HG03159 (cell line): Measurements from ENCODE around the gene GSDME.

Experiments
- ATAC-seq: cut with Tn5 transposase; IDR thresholded peaks from one replicate; pipeline ENCODE4 v1.9.1; 2021; ENCODE audit warnings: mild to moderate bottlenecking, moderate library complexity; ENCODE audit not compliant: unreplicated experiment

The GSDME gene

GRCh38 chr7:24723178-24723530 is 34.1 kb downstream of the GSDME start:
- ATAC-seq, result no peak

- no peak for ATAC-seq
These were observed 34.7 kb downstream of the GSDME start for GRCh38 chr7:24722386-24723177.

GRCh38 chr7:24721481-24722001 is 35.7 kb downstream of the GSDME start:
- ATAC-seq, result no peak

DNA sequence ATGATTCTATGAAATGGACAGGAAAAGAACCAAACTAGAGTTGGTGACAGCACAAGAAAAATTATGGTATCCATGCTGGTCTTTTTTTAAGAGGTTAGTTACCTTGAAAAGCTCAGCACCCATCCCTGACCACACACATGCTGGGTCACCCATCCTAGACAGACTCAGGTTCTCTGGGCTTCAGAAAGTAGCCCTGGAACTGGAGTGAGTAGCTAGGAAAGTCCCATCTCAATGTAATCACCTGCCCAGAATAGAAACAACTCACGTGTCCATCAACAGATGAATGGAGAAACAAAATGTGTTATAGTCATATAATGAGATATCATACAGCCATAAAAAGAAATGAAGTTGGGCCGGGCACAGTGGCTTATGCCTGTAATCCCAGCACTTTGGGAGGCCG is 37.0 kb downstream of the GSDME start:
- ATAC-seq, result no peak

GRCh38 chr7:24718977-24719491 is 38.2 kb downstream of the GSDME start:
- ATAC-seq, result peak; percentile 67

GRCh38 chr7:24718431-24718831 is 38.8 kb downstream of the GSDME start:
- no peak for ATAC-seq

DNA sequence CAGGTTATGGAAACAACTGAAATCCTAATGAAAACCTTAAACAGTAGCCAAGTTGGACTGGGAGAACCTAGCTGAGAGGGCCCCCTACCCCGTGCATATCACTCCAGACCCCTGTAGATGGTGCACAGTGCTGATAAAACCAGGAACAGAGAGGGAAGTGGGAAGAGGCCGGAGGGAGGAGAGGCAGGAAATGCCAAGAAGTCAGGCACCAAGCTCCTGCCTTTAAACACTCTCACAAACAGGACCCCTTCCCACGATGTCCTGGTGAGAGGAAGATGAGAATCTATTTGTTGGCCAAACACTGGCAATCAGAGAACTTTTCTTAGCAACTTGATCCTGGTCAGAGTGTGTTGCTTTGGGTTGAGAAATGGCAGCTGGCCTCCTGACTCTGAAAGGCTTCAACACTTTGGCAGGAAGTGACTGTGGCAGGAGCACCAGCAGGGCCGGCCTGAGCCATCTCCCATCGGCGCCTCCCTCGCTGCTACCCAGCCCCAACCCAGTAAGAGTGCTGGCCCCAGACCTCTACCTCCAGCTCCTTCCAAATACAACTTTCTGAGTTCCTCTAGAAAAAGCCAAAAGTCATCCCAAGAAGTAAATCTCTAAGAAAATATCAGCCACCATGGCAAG is 39.5 kb downstream of the GSDME start:
- ATAC-seq, result no peak

GRCh38 chr7:24717247-24717622 is 40.0 kb downstream of the GSDME start:
- no peak for ATAC-seq

- no peak for ATAC-seq
These were observed 40.6 kb downstream of the GSDME start for GRCh38 chr7:24716480-24717246.

DNA sequence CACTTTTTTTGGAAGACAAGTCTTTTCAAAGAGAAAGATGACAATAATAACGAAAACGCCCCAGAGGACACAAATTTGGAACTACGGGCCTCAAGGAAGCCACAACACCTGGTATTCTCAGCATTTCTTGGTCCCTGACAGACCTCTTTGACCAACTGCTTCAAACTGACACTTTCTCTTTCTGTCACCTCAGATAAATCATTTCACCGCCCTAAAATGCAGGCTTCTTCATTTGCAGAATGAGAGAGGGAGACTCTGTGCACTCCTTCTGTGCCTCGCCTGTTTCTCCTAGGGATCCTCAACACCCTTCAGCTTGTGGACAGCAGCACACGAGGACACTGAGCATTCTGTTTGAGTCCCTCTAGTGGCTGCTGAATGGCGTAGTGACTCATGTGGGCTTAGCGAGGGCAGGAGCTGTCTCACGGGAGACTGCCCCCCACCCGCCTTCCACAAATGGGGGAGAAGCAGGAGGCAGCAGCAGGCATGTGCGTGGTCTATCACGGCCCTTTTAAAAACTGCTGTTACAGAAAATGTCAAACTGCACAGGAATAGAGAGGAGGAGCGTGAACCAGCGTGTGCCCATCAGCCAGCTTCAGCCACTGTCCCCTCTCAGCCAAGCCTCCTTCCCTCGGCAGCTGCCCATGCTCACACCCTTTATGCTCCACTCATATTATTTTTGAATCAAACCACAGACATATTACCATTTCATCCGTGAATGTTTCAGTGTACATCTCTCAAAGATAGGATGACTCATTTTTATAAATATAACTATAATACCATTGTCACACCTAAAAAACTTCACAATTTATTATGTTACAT is 41.4 kb downstream of the GSDME start:
- ATAC-seq, result peak; percentile 41

- no peak for ATAC-seq
These were observed 42.1 kb downstream of the GSDME start for GRCh38 chr7:24715171-24715570.

DNA sequence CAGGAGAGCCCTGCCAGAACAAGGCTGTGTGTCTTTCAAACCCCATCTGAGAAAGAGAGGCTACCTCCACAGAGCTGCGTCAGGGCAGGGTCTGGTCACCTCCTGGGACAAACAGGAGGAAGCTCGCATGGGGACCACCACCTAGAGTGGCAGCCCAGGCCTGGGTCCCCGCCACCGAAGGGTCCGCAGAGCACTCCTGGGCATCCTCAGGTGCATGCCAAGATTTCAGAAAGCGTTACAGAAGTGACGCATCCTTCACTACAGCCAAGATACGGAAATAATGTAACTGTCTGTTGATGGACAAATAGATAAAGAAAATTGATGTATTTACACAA is 42.6 kb downstream of the GSDME start:
- ATAC-seq, result no peak

DNA sequence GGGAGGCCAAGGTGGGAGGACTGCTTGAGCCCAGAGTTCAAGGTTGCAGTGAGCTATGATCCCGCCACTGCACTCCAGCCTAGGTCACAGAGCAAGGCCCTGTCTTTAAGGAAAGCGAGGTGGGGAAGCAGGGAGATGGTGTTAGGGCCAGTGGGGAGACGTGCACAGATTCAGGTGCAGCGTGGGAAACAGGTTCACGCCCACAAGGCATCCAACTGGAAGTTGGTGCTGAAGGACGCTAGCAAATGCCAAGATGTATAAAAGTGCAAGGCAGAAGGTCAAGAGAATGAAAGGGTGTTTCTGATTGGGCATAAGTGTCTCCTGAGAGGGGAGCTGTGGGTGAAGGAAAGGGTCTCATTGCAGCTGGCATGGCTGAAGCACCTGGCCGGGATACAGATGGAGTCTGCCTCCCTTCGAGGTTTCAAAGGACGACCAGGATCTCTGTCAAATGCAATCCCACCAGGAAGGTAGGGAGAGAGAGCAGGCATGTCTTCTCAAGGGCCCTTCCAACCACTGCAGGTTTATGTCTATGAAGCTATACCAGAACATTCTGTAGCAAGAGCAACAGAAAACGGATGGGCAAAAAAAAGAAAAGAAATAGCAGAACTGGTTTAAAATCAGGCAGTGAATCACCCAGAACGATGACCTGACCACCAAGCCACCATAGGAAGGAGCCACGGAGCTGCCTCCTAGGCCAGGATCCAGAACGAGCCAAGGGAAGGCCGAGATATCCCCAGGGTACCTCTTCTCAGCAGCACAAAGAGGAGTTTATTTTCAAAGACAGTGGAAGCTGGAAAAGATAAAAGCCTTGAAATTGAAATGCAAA is 43.2 kb downstream of the GSDME start:
- ATAC-seq, result no peak

- no peak for ATAC-seq
These were observed 44.0 kb downstream of the GSDME start for GRCh38 chr7:24713039-24713793.

DNA sequence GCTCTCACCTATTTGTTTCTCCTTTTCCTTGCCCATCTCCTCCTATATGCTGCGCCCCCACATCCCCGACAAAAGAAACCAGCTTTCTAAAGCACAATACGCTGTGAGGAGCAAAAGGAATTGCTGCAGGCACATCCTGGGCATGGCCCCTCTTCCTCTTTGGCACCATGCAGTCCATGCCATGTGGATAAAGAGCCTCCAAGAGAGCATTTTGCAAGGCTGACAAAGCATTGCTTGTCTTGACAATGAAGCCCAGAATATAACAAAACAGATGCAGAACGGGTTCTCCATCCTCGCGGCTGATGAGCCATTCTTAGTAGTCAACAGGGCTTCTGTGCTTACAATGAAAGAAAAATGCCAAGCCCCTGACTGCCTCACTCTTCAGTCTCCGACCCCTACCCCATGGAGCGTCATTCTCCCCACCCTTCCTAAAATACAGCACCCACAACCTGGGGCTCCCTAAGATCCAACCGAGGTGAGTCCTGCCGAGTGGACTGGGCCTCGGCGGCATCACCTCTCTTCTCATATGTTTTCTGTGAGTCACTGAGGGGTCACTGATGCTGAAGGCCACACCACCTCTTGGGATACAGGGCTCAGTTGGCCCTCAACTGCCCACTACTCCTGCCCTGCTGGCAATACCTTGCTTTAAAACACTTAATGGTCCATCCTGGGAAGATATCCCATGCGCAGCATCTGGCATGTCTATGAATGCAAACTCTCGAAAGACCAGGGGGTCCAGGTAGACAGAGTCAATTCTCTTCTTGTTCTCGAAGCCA is 47.5 kb downstream of the GSDME start:
- no peak for ATAC-seq

GRCh38 chr7:24709051-24709450 is 48.2 kb downstream of the GSDME start:
- ATAC-seq, result no peak

- no peak for ATAC-seq
These were observed 49.2 kb downstream of the GSDME start for GRCh38 chr7:24707988-24708615.
